VCaP (cell line): ENCODE results near the gene ZNF17.

Experiments
- H3K27ac ChIP-seq: fragments of 450-650 bp; 2 replicates; pipeline ENCODE4 v1.5.1; 2017
- CTCF ChIP-seq: fragments of 450-650 bp; conservative IDR thresholded peaks from 2 replicates; pipeline ENCODE4 v1.5.1; 2017; ENCODE audit warnings: mild to moderate bottlenecking, moderate library complexity

ZNF17 gene

GRCh38 chr19:57465680-57466381 lies 54.9 kb downstream of the ZNF17 start:
- no peak overlapping the region for H3K27ac ChIP-seq
- TF ChIP-seq CTCF = peak; percentile 81

- no peak overlapping the region for H3K27ac ChIP-seq
- TF ChIP-seq CTCF = no peak
Measured at GRCh38 chr19:57466489-57466888, 55.5 kb downstream of the ZNF17 start.
